Mucosa of gallbladder (tissue), 1 donor: ENCODE data around the gene SLC25A21. TPM values are rescaled to one million over a fixed set of nuclear protein-coding genes. Genes with fewer than 3 reads are reported as not detected.
"Not testable (repeated sequence)": the region's sequence is repeated elsewhere in the genome, so short reads cannot be mapped to it uniquely, and the experiment has no call there.

Source experiments
- DNase-seq: peaks from one replicate; pipeline ENCODE4 v3.0.0-alpha.2; 2020; ENCODE audit warnings: low spot score
- total RNA-seq: library from RNA; stranded (reverse); gene quantifications from one replicate; pipeline ENCODE4 v1.2.1, GENCODE V29; 2021
- donor health status: DM: no; HTN: no; CAD: no.

SLC25A21 gene
- total RNA-seq, 1 donor from 2014 or later: 1.6 TPM

GRCh38 chr14:36986407-36986806 lies 186.0 kb downstream of the SLC25A21 start:
- no peak for DNase-seq

GRCh38 chr14:36981832-36982529 lies 190.4 kb downstream of the SLC25A21 start:
- no peak for DNase-seq

GRCh38 chr14:36980413-36980812 lies 192.0 kb downstream of the SLC25A21 start:
- DNase-seq: not testable (repeated sequence)

DNA sequence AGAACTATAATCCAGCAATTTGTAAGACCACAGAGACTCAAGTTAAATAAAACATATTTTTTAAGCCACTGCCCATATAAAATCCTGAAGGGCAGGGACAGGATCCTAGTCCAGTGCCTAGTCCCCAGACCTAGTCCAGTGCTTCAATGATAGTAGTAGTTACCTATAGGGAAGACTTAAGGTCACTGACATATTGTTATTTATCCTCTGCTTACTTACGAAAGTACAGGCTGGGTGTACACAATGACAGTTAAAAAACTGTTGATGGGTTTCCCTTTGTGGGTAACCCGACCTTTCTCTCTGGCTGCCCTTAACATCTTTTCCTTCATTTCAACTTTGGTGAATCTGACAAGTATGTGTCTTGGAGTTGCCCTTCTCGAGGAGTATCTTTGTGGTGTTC lies 192.5 kb downstream of the SLC25A21 start:
- no peak for DNase-seq

DNA sequence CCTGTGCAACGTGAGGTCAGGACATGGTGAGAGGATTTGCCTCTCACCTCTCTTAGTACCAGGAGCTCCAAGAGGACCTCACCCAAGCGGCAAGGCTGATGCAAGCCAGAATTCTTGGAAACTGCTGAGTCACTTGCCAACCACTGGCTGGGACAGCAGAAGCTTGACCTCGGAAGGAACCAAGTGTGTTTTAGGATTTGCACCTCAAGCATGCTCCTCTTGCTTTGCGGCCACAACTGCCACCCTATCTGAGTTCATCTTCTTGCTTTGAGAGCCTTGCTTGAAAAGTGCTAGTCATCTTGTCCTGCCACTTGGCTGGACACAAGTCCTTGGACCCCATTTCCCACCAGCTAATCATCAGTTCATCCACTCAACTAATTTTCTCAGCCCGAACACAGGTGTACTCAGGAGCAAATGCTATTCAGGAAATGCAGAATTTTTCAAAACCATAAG lies 195.8 kb downstream of the SLC25A21 start:
- DNase-seq: no peak

GRCh38 chr14:36975834-36976233 lies 196.6 kb downstream of the SLC25A21 start:
- no peak for DNase-seq

DNA sequence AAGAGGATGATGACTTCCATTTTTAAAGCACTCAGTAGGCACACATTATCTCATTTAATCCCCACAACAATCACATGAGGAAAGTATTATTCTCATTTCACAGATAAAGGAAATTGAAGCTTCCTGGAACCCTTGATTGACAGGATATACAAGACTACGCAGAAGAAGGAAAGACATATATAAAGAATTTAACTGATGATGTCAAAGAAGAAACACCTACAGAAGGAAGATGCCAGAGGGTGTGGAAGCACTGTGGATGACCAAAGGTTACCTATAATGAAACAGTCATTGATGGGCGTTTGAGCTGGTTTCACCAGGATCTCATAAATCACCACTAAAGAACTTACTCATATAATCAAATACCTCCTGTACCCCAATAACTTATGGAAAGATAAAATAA lies 197.4 kb downstream of the SLC25A21 start:
- no peak for DNase-seq

DNA sequence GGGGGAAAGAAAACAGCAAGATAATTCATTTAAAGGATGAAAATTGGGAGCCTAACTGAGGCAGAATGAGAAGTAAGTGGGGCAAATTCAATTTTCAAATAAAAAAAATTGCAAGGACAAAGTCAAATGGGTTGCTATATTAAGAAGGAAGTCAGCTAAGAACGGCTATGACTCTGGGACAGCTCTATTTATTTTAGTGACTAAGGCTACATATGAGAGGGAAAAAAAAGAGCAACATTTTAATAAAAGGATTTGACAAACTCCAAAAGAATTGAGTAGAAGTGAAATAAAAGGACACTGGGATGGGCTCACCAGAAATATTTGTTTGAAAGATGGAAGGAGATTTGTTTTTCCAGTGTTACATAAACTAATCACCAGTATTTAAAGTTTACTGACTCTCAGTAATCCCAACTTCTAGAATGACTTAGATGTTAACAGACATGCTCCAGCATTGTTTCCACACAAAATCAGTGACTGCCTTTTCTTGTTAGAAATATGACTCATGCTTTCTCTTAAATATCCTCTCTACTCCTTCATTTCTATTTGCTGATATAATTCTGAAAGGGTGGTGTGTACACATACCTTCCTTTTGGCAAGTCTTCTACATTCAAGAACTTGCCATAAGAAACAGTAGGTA lies 198.5 kb downstream of the SLC25A21 start:
- DNase-seq: no peak

DNA sequence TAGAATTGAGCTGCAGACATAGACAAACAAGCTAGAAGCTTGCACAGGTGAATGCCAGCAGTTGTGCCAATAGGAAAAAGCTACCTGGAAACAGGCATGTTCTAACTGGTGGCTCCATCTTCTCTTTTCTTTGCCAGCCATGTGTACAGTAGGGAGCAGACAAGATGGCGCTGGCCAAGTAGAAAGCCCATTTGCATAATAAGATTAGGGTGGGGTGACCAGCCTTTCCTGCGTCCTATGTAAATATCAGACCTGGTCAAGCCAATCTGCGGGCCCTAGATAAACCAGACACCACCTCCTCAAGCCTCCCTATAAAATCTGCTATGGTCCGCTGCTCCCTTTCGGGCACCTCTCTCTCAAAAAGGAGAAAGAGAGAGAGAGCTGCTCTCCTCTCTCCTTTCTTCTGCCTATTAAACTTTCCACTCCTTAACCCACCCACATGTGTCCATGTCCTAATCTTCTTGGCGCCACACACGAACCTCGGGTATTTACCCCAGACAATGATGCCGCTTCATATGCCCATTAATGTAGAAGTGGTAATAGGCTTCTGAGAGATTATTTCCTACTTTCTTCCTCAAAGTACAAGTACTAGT lies 201.0 kb downstream of the SLC25A21 start:
- no peak for DNase-seq

- no peak for DNase-seq
Measured at GRCh38 chr14:36967892-36968555, 204.4 kb downstream of the SLC25A21 start.

DNA sequence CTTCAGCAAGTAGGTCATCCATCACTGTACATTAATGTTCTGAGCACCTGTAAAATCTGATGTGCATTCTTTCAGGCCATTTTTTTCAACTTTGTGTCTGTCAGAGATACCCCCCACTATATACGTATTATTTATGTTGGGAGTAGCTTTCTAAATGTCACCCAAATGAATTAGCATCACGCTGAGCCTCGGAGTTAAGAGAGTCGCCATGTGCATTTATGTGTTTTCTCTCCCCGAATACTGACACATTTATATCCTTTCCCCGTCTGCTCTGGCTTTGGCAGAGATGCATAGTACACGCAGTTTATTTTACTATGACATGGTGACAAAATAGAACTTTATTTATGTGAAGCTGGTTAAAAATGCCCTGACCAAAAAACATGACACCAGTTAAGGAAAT lies 216.4 kb downstream of the SLC25A21 start:
- DNase-seq: no peak

GRCh38 chr14:36955376-36955775 lies 217.0 kb downstream of the SLC25A21 start:
- no peak for DNase-seq

DNA sequence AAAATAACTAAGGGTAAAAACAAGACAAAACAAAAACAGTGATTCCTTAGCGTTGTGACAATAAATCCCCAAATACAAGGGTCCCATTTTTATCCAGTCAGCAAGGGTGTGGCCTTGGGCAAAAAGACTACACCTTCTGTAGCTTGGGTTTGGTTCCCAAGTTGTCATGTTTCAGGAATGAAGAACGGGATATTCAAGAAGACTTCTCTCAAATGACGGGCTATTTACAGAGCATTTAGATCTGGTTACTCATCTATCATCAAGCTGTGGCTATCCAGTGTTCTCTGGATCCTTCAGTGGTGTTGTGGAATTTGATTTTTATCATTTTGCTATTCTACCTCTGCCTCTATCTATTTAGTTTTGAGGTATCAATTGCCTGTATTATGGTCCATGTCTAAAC lies 219.7 kb downstream of the SLC25A21 start:
- no peak for DNase-seq

DNA sequence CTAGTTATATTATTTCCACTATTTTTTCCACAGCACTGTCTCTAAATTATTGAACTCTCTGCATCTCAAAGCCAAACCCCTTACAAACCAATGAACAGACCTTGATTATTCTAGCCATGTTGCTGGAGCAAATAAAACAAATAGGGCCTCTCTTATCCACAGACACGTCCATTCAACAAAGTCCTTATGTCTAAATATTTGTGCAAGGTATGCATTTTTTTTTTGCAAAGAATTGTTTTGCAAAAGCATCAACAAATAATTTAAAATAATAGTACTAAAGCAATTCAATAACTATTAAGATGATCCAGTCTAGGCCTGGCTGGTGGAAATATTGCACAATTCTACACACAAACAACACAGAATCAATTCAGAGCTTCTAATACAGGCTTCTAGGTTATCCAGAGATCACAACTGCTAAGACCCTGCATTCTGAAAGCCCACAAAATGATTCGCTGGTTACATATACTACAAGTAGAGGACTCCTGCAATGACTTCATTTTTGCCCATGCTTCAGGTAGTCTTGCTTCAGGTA lies 221.0 kb downstream of the SLC25A21 start:
- DNase-seq: no peak

- DNase-seq: no peak
Measured at GRCh38 chr14:36950812-36951211, 221.6 kb downstream of the SLC25A21 start.

- no peak for DNase-seq
Measured at GRCh38 chr14:36949371-36949770, 223.0 kb downstream of the SLC25A21 start.

DNA sequence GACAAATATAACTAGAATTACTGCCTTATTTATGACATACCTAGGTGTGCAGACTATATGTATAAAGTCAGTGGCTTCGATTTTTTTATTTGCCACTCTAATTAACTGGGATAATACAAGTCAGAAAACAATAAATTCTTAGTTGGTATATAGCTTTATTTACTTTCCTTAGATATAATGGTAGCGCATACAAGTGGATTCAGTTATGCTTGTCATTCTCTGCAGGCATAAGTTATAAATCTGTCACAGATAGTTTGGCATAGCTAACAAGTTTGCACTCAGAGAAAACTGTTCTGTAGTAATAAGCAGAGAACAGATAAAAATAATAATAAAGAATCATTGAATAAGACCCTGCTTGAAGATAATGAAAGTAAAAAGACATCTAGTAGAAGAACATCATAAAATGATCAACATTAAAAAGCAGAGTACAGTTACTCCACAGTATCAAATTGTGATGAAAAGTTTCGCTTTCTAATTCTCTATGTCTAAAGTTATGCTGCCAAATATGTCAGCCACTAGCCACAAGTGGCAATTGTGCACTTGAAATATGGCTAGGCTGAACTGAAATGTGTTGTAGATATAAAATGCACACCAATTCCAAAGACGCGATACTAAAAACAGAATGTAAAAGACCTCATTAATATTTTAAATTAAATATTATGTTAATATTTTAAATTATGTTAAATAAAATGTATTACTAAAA lies 224.1 kb downstream of the SLC25A21 start:
- DNase-seq: no peak

DNA sequence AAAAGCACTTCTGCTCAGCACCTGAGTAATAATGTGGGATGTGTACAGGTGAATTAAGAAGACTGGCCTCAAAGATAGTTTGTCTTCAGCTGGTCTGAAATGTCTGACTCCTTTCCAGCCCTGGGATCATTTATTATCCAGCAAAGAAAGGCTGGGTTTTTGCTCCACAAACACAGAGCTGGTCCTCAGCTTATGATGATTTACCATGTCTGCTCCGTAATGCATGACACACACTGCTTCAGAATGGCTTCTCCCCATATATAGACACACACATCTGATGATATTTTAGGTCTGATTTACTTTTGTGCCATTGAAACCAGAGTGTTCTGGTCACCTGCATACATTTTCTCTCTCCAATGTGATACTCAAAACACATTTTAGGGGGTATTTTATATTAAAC lies 225.0 kb downstream of the SLC25A21 start:
- no peak for DNase-seq

DNA sequence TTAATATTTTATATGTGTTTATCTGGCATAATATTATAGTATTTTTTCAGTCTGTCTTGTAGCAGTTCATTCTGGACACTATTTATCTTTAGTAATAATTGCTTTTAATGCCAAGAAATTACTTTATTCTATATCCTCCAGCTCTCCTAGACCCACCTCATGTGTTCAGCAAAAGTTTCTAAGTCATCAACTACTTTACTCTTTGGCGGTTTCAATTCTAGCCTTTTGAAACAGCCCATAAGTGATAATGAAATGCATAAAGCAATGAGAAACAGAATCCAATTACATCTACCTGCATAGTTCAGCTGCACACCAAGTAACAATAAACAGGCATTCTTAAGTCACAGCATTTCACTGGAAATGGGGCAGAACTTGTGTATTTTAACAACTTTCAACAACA lies 225.5 kb downstream of the SLC25A21 start:
- no peak for DNase-seq

- no peak for DNase-seq
Measured at GRCh38 chr14:36944307-36945010, 227.9 kb downstream of the SLC25A21 start.
